Right atrium auricular region (tissue), 2 donors: ENCODE measurements around the gene ELMO1. TPM values are rescaled to one million over a fixed set of nuclear protein-coding genes. Genes with fewer than 3 reads are reported as not detected.

Source experiments
- DNase-seq: peaks from one replicate; pipeline ENCODE4 v3.0.0-alpha.2; 2019; ENCODE audit warnings: low spot score
- H3K27ac ChIP-seq, 2 donors: fragments of 200-600 bp; sonication (generic); 1 replicate in 1 of 2; 2 replicates in 1 of 2; pipeline ENCODE4 v1.5.1; 2016 to 2019
- H3K27me3 ChIP-seq, 2 donors: fragments of 200-600 bp; sonication (generic); one replicate each; pipeline versions ENCODE4 v1.5.1 to v1.6.0; 2017 to 2019
- H3K36me3 ChIP-seq: fragments of 200-600 bp; sonication (generic); one replicate; pipeline ENCODE4 v1.5.1; 2016
- H3K4me1 ChIP-seq, 2 donors: fragments of 200-600 bp; sonication (generic); one replicate each; pipeline versions ENCODE4 v1.5.1 to v1.6.0; 2017 to 2019
- H3K4me3 ChIP-seq, 2 donors: fragments of 200-600 bp; sonication (generic); 1 replicate in 1 of 2; 2 replicates in 1 of 2; pipeline ENCODE4 v1.5.1; 2017 to 2019; ENCODE audit warnings: mild to moderate bottlenecking in 1 of 2, moderate library complexity in 1 of 2
- H3K9me3 ChIP-seq, 2 donors: fragments of 200-600 bp; sonication (generic); one replicate each; pipeline ENCODE4 v1.5.1; 2019
- total RNA-seq, 2 donors: library from RNA; depleted of rRNA; stranded (reverse); fragments of >200 nt; gene quantifications; one replicate each; pipeline ENCODE4 v1.1.0, GENCODE V29; 2016
- TF ChIP-seq, protein P1 (sequence below), 2 donors: fragments of 200-600 bp; sonication (generic); IDR thresholded peaks; one replicate each; pipeline ENCODE4 v1.5.1; 2019; ENCODE audit warnings: antibody characterized with exemption in 2 of 2

The ELMO1 gene
- total RNA-seq, 2 donors from 2014 or later = 24.4 to 45.1 TPM

DNA sequence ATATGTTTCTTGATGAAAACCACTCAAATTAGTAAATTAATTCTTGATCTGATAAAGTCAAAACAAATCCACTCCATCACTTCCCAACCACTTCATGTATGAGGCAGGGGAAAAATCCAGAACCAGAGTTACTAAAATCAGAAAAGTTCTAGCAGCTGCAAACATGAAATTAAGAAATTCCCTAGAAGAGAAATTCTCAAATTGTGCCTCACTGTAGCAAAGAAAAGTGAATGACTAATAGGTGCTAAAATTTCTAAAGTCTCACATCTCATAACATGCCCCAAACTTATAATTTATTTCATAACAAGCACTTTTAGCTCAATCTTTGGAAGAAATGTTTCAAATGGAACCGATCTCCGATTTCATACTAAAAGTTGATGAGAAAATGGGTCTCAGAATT is 379.3 kb downstream of the ELMO1 start:
- H3K4me3 ChIP-seq = no peak overlapping the region
- TF ChIP-seq, protein P1, sequence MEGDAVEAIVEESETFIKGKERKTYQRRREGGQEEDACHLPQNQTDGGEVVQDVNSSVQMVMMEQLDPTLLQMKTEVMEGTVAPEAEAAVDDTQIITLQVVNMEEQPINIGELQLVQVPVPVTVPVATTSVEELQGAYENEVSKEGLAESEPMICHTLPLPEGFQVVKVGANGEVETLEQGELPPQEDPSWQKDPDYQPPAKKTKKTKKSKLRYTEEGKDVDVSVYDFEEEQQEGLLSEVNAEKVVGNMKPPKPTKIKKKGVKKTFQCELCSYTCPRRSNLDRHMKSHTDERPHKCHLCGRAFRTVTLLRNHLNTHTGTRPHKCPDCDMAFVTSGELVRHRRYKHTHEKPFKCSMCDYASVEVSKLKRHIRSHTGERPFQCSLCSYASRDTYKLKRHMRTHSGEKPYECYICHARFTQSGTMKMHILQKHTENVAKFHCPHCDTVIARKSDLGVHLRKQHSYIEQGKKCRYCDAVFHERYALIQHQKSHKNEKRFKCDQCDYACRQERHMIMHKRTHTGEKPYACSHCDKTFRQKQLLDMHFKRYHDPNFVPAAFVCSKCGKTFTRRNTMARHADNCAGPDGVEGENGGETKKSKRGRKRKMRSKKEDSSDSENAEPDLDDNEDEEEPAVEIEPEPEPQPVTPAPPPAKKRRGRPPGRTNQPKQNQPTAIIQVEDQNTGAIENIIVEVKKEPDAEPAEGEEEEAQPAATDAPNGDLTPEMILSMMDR (IDR thresholded peaks at IDR 0.05) = no peak
- DNase-seq = no peak
- H3K4me1 ChIP-seq = no peaks in the 10 kb centered on the region
- no peaks in the 10 kb centered on the region for H3K27me3 ChIP-seq
- H3K36me3 ChIP-seq = no peaks in the 10 kb centered on the region
- no peak overlapping the region for H3K27ac ChIP-seq
- no peaks in the 10 kb centered on the region for H3K9me3 ChIP-seq

DNA sequence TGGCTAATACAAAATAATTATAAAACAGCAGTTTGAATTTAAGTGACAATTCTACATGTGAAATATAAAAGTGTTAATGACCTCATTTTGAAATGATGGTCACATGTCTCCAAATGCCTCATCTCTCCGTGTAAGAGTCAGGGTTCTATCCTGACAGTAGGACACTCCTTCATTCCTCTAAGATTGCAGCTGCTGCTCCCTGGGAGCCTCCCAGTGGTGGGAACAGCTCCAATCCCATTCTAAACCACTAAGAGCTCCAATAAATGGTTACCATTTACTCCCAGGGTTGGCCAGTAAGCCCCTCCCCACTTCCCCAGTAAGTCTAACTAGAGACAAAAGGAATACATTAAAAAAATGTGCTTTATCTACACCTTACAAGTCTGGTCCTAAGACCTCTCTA is 379.8 kb downstream of the ELMO1 start:
- no peaks in the 10 kb centered on the region for H3K36me3 ChIP-seq
- no peaks in the 10 kb centered on the region for H3K4me1 ChIP-seq
- DNase-seq = no peak
- H3K4me3 ChIP-seq = no peak overlapping the region
- no peaks in the 10 kb centered on the region for H3K9me3 ChIP-seq
- TF ChIP-seq, protein P1 (IDR thresholded peaks at IDR 0.05) = no peak
- no peak overlapping the region for H3K27ac ChIP-seq
- no peaks in the 10 kb centered on the region for H3K27me3 ChIP-seq

DNA sequence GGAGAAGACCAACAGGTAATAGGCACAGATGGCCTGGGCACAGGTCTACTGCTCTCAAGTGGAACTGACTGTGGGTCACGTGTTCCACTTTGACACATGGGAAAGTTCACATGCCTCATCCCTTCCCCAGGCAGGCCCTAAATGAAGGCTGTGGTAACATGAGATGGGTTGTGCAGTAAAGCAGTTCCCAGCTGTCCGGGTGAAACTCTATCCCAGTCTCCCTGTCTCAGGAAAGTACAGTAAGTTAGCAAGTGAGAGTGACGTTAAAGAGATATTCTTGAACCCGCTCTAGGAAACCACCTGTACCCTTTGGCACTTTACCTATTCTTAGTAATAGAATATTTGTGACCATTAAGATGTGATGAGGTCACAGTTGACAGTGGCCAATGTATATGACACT is 380.6 kb downstream of the ELMO1 start:
- Histone ChIP-seq H3K27me3 (no peaks in the 10 kb centered on the region), H3K36me3 (no peaks in the 10 kb centered on the region), H3K9me3 (no peaks in the 10 kb centered on the region), H3K4me1 (no peaks in the 10 kb centered on the region), H3K4me3 (no peak overlapping the region), H3K27ac (no peak overlapping the region)
- no peak for DNase-seq
- TF ChIP-seq, protein P1 (IDR thresholded peaks at IDR 0.05) = no peak

DNA sequence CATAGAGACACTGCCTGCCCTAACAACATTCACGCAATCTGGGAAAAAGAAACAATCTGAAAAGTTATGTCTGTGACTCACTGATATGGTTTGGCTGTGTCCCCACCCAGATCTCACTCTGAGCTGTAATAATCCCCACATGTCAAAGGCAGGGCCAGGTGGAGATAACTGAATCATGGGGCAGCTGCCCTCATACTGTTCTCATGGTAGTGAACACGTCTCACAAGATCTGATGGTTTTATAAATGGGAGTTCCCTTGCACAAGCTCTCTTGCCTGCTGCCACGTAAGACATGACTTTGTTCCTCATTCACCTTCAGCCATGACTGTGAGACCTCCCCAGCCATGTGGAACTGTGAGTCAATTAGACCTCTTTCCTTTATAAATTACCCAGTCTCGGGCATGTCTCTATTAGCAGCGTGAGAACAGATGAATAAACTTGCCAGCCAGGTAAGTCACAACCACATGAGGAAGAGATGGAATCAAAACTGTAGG is 382.8 kb downstream of the ELMO1 start:
- Histone ChIP-seq H3K9me3 (no peaks in the 10 kb centered on the region), H3K36me3 (no peaks in the 10 kb centered on the region), H3K27ac (no peak overlapping the region), H3K4me3 (no peak overlapping the region), H3K27me3 (no peaks in the 10 kb centered on the region), H3K4me1 (no peaks in the 10 kb centered on the region)
- DNase-seq = no peak
- TF ChIP-seq, protein P1 (IDR thresholded peaks at IDR 0.05) = no peak

DNA sequence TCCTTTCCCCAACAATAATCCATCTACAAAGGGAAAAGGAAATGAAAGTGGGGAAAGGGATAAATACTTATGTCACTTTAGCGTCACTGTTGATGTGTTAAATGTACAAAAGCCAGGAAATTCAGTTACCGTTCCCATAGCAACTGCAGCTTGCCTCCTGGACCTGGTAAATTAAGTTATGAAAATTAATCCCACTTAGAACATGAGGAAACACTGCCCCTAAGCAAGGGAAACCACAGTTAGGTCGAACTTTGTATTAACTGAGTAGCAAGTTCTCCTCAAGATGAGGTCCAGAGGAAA is 386.2 kb downstream of the ELMO1 start:
- Histone ChIP-seq H3K4me1 (no peaks in the 10 kb centered on the region), H3K9me3 (no peaks in the 10 kb centered on the region), H3K36me3 (no peaks in the 10 kb centered on the region), H3K27ac (no peak overlapping the region), H3K4me3 (no peak overlapping the region), H3K27me3 (no peaks in the 10 kb centered on the region)
- no peak for DNase-seq
- TF ChIP-seq, protein P1 (IDR thresholded peaks at IDR 0.05) = no peak

DNA sequence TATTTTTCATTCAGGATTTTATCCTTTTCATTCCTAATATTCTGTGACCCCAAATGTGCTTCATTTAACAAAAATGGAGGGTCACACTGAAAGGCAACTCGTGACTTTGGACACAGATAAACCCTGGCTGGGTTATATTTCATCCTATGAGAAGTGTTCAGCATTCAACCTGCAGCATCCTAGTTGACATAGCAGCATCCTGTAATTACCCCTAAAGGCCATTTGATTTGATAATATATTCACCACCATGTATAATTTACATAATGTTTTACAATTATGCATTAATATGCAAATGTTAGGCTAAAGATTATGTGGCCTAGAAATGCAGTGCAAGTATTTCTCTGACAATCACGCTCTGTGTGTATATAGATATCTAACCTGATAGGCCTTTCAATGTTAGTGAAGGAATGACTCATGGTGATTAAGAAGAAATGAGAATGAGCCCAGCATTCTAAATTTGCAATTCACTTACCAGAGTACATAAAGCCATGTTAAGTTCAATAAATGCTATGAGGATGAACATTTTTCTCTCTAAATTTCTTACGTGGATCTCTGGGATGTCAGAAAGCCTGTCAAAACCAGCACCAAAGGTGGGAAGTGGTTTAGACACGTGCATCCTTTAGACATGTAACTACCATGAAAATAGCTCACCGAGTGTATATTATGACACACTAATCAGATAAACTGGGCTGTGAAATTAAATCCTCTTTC is 386.7 kb downstream of the ELMO1 start:
- Histone ChIP-seq H3K36me3 (no peaks in the 10 kb centered on the region), H3K27ac (no peak overlapping the region), H3K9me3 (no peaks in the 10 kb centered on the region), H3K27me3 (no peaks in the 10 kb centered on the region), H3K4me3 (no peak overlapping the region), H3K4me1 (no peaks in the 10 kb centered on the region)
- TF ChIP-seq, protein P1 (IDR thresholded peaks at IDR 0.05) = no peak
- DNase-seq = no peak
